ENCODE results near the gene TPD52L2.
"Not testable (repeated sequence)": the region's sequence is repeated elsewhere in the genome, so short reads cannot be mapped to it uniquely, and the experiment has no call there.

TPD52L2 gene

DNA sequence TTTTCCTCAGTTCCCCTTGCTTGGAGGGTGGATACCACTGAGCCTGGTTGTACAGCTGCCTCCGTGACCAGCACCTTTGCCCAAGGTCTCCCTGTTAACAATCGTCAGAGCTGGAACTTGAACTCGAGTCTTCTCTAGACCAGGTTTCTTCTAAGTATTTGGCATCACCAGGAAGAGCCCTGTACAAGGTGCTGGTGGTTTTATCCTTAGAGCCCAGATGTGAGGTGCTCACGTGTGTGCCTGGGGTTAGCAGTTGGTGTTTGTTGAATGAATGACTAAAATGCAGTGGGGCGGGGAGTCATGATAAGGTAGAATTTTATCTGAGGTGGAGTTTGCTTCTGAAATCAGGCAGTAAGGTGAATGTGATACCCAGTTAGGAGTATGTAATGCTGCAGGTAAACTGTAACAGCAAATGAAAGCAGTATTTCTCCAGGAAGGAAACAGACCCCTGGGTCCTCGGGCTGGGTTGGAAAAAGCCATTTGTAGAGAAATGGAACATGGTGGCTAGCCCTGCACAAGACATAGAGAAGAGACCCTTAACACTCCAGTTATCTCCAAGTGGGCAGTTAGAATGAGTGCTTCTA is 33.0 kb downstream of the TPD52L2 start:
- Histone ChIP-seq H3K9ac (ENCODE audit: low read depth, low read length) (no peak overlapping the region), H3K4me3 (ENCODE audit: low read depth, low read length) (no peak overlapping the region), H3K27me3 (ENCODE audit: control insufficient read depth, insufficient read depth, low read length) (no peaks in the 10 kb centered on the region), H3K4me1 (ENCODE audit: control insufficient read depth, insufficient read depth, low read length) (peaks cover 3% of the 10 kb centered on the region), H3K9me3 (ENCODE audit: control insufficient read depth, insufficient read depth, low read length) (no peaks in the 10 kb centered on the region), H3K36me3 (ENCODE audit: control insufficient read depth, insufficient read depth, low read length) (no peaks in the 10 kb centered on the region)

DNA sequence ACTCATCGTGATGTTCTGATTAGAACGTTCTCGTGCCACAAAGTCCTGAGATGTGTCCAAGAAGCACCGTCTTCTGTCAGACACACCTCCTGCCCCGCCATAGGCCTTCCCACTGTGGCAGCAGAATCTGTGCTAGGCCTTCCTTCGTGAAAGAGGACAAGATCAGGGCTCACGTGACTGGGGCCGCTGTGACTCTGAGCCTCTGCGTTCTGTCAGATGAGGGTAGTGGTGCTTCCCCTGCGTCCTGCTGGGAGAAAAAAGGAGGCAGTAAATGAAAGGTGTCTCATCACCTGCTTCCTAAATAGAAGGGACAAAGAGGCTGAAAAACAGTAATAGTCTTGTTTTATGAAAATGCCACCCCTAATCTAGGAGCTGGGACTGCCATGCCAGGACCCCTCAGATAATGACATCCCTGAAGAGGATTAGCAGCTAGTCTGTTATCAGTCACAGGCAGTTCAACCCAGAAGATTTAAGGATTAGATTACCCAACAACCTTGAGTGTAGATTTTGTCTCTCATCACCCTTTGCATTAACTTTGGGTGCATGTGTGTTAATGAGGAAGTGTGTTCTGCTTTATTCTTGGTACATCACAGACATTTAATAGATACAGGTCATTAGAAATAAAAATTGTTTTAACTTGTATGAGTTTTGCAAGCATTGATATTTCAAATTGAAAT is 34.0 kb downstream of the TPD52L2 start:
- Histone ChIP-seq H3K4me1 (ENCODE audit: control insufficient read depth, insufficient read depth, low read length) (peaks cover 2% of the 10 kb centered on the region), H3K36me3 (ENCODE audit: control insufficient read depth, insufficient read depth, low read length) (no peaks in the 10 kb centered on the region), H3K9ac (ENCODE audit: low read depth, low read length) (no peak overlapping the region), H3K27me3 (ENCODE audit: control insufficient read depth, insufficient read depth, low read length) (no peaks in the 10 kb centered on the region), H3K4me3 (ENCODE audit: low read depth, low read length) (no peak overlapping the region), H3K9me3 (ENCODE audit: control insufficient read depth, insufficient read depth, low read length) (no peaks in the 10 kb centered on the region)

DNA sequence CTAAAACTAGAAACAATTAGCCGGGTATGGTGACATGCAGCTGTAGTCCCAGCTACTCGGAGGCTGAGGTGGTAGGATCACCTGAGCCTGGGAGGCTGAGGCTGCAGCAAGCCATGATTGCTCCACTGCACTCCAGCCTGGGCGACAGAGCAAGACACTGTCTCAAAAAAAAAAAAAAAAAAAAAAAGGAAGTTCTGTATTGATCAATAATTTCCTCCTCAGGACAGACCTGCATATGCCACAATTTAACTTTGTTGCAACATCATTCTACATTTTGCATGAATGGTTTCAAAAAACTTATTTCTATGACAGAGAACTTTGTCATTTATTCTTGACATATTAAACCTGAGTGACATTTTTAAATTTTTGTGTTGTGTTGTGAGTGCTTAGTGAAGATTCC is 35.3 kb downstream of the TPD52L2 start:
- no peaks in the 10 kb centered on the region for H3K4me1 ChIP-seq (ENCODE audit: control insufficient read depth, insufficient read depth, low read length)
- no peaks in the 10 kb centered on the region for H3K9me3 ChIP-seq (ENCODE audit: control insufficient read depth, insufficient read depth, low read length)
- no peak overlapping the region for H3K9ac ChIP-seq (ENCODE audit: low read depth, low read length)
- no peaks in the 10 kb centered on the region for H3K36me3 ChIP-seq (ENCODE audit: control insufficient read depth, insufficient read depth, low read length)
- no peak overlapping the region for H3K4me3 ChIP-seq (ENCODE audit: low read depth, low read length)
- no peaks in the 10 kb centered on the region for H3K27me3 ChIP-seq (ENCODE audit: control insufficient read depth, insufficient read depth, low read length)

GRCh38 chr20:63903796-63904561 is 38.9 kb downstream of the TPD52L2 start:
- Histone ChIP-seq H3K4me3 (ENCODE audit: low read depth, low read length) (no peak overlapping the region), H3K4me1 (ENCODE audit: control insufficient read depth, insufficient read depth, low read length) (no peaks in the 10 kb centered on the region), H3K36me3 (ENCODE audit: control insufficient read depth, insufficient read depth, low read length) (no peaks in the 10 kb centered on the region)

GRCh38 chr20:63908008-63908682 is 43.1 kb downstream of the TPD52L2 start:
- H3K4me3 ChIP-seq (ENCODE audit: low read depth, low read length): no peak overlapping the region

More at GRCh38 chr20:63903796-63904561, 38.9 kb downstream of the TPD52L2 start:
- H3K9me3 ChIP-seq (ENCODE audit: control insufficient read depth, insufficient read depth, low read length): no peaks in the 10 kb centered on the region
- no peak overlapping the region for H3K9ac ChIP-seq (ENCODE audit: low read depth, low read length)
- H3K27me3 ChIP-seq (ENCODE audit: control insufficient read depth, insufficient read depth, low read length): no peaks in the 10 kb centered on the region

GRCh38 chr20:63911176-63911575 is 46.1 kb downstream of the TPD52L2 start:
- no peaks in the 10 kb centered on the region for H3K4me1 ChIP-seq (ENCODE audit: control insufficient read depth, insufficient read depth, low read length)
- no peaks in the 10 kb centered on the region for H3K27me3 ChIP-seq (ENCODE audit: control insufficient read depth, insufficient read depth, low read length)
- H3K9me3 ChIP-seq (ENCODE audit: control insufficient read depth, insufficient read depth, low read length): no peaks in the 10 kb centered on the region
- no peak overlapping the region for H3K9ac ChIP-seq (ENCODE audit: low read depth, low read length)
- no peaks in the 10 kb centered on the region for H3K36me3 ChIP-seq (ENCODE audit: control insufficient read depth, insufficient read depth, low read length)
- no peak overlapping the region for H3K4me3 ChIP-seq (ENCODE audit: low read depth, low read length)

More at GRCh38 chr20:63908008-63908682, 43.1 kb downstream of the TPD52L2 start:
- H3K9me3 ChIP-seq (ENCODE audit: control insufficient read depth, insufficient read depth, low read length): no peaks in the 10 kb centered on the region
- no peak overlapping the region for H3K9ac ChIP-seq (ENCODE audit: low read depth, low read length)
- H3K4me1 ChIP-seq (ENCODE audit: control insufficient read depth, insufficient read depth, low read length): no peaks in the 10 kb centered on the region
- no peaks in the 10 kb centered on the region for H3K36me3 ChIP-seq (ENCODE audit: control insufficient read depth, insufficient read depth, low read length)
- no peaks in the 10 kb centered on the region for H3K27me3 ChIP-seq (ENCODE audit: control insufficient read depth, insufficient read depth, low read length)

DNA sequence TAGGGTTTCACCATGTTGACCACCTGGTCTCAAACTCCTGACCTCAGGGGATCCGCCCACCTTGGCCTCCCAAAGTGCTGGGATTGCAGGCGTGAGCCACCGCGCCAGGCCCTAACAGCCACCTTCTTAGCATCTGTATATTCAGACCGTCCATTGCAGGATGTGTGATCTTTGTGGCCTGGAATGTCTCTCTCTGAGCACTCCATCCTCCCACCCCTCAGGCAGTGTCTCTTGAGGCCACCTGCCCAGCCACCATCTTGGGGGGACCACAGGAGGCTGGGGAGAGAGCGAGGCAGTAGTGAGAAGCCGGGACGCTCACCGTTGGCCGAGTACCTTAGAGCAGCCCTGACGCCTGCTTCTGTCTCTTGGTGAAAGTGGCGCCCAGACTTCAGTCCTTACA is 48.7 kb downstream of the TPD52L2 start:
- Histone ChIP-seq H3K4me3 (ENCODE audit: low read depth, low read length) (no peak overlapping the region), H3K9me3 (ENCODE audit: control insufficient read depth, insufficient read depth, low read length) (no peaks in the 10 kb centered on the region), H3K4me1 (ENCODE audit: control insufficient read depth, insufficient read depth, low read length) (no peaks in the 10 kb centered on the region), H3K36me3 (ENCODE audit: control insufficient read depth, insufficient read depth, low read length) (no peaks in the 10 kb centered on the region), H3K27me3 (ENCODE audit: control insufficient read depth, insufficient read depth, low read length) (no peaks in the 10 kb centered on the region), H3K9ac (ENCODE audit: low read depth, low read length) (no peak overlapping the region)

DNA sequence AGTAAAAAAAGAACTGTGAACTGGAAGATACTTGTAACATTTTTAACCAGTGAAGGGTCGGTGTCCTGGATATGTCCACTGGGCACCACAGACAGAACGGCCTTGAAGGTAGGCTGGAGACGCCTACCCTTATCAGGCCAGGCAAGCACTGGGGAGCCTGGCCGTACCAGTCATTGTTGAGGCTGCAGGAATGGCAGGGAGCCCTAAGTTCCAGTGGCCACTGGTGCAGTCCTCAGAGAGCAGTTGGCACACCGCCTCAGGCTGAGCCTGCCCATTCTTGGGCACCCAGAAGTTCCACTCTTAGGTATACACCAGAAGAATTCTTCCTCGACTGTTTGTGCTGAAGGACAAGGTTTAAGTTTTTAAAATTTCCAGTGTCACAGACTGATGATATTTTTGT is 50.4 kb downstream of the TPD52L2 start:
- Histone ChIP-seq H3K4me3 (ENCODE audit: low read depth, low read length) (no peak overlapping the region), H3K36me3 (ENCODE audit: control insufficient read depth, insufficient read depth, low read length) (no peaks in the 10 kb centered on the region), H3K9ac (ENCODE audit: low read depth, low read length) (no peak overlapping the region), H3K4me1 (ENCODE audit: control insufficient read depth, insufficient read depth, low read length) (no peaks in the 10 kb centered on the region), H3K9me3 (ENCODE audit: control insufficient read depth, insufficient read depth, low read length) (no peaks in the 10 kb centered on the region), H3K27me3 (ENCODE audit: control insufficient read depth, insufficient read depth, low read length) (no peaks in the 10 kb centered on the region)

DNA sequence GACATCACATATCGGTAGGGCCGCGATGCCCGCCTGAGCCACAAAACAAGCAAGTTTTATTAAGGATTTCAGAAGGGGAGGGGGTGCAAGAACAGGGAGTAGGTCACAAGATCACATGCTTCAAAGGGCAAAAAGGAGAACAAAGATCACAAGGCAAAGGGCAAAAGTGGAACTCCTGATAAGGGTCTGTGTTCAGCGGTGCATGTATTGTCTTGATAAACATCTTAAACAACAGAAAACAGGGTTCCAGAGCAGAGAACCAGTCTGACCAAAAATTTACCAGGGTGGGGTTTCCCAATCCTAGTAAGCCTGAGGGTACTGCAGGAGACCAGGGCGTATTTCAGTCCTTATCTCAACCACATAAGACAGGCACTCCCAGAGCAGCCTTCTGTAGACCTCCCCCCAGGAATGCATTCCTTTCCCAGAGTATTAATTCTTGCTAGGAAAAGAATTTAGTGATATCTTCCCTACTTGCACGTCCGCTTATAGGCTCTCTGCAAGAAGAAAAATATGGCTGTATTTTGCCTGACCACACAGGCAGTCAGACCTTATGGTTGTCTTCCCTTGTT is 51.4 kb downstream of the TPD52L2 start:
- not testable (repeated sequence) for H3K4me3 ChIP-seq (ENCODE audit: low read depth, low read length); H3K27me3 ChIP-seq (ENCODE audit: control insufficient read depth, insufficient read depth, low read length); H3K36me3 ChIP-seq (ENCODE audit: control insufficient read depth, insufficient read depth, low read length); H3K4me1 ChIP-seq (ENCODE audit: control insufficient read depth, insufficient read depth, low read length); H3K9ac ChIP-seq (ENCODE audit: low read depth, low read length); H3K9me3 ChIP-seq (ENCODE audit: control insufficient read depth, insufficient read depth, low read length)

GRCh38 chr20:63917811-63918210 is 52.7 kb downstream of the TPD52L2 start:
- Histone ChIP-seq H3K4me1 (ENCODE audit: control insufficient read depth, insufficient read depth, low read length) (no peaks in the 10 kb centered on the region), H3K27me3 (ENCODE audit: control insufficient read depth, insufficient read depth, low read length) (no peaks in the 10 kb centered on the region), H3K9ac (ENCODE audit: low read depth, low read length) (no peak overlapping the region), H3K4me3 (ENCODE audit: low read depth, low read length) (no peak overlapping the region), H3K9me3 (ENCODE audit: control insufficient read depth, insufficient read depth, low read length) (no peaks in the 10 kb centered on the region), H3K36me3 (ENCODE audit: control insufficient read depth, insufficient read depth, low read length) (no peaks in the 10 kb centered on the region)

- no peaks in the 10 kb centered on the region for H3K27me3 ChIP-seq (ENCODE audit: control insufficient read depth, insufficient read depth, low read length)
- no peaks in the 10 kb centered on the region for H3K4me1 ChIP-seq (ENCODE audit: control insufficient read depth, insufficient read depth, low read length)
- no peak overlapping the region for H3K4me3 ChIP-seq (ENCODE audit: low read depth, low read length)
- no peaks in the 10 kb centered on the region for H3K36me3 ChIP-seq (ENCODE audit: control insufficient read depth, insufficient read depth, low read length)
- H3K9ac ChIP-seq (ENCODE audit: low read depth, low read length): no peak overlapping the region
- H3K9me3 ChIP-seq (ENCODE audit: control insufficient read depth, insufficient read depth, low read length): no peaks in the 10 kb centered on the region
Observed at GRCh38 chr20:63919130-63919529, 54.1 kb downstream of the TPD52L2 start.
